Activated effector memory CD4-positive, alpha-beta T cell treated with Interleukin-2 at 50 U/mL for 16 hours (primary cell): ENCODE data around the gene ING4.
"Not testable (repeated sequence)": the region's sequence is repeated elsewhere in the genome, so short reads cannot be mapped to it uniquely, and the experiment has no call there.

Experiments used
- DNase-seq: peaks from one replicate; pipeline ENCODE4 v3.0.0-alpha.2; 2020

ING4 gene

GRCh38 chr12:6662906-6663742 lies at the start of gene ING4:
Gene ING4, minus strand, starts transcription at chr12:6663119. Its CDS starts 18 bp downstream, at chr12:6663101.
- peak; percentile 92 for DNase-seq

GRCh38 chr12:6708960-6709394 lies 46.1 kb upstream of the ING4 start:
- DNase-seq, result no peak

- not testable (repeated sequence) for DNase-seq
These were observed 45.4 kb upstream of the ING4 start for GRCh38 chr12:6708351-6708750.

GRCh38 chr12:6703631-6704030 lies 40.7 kb upstream of the ING4 start:
- DNase-seq, result no peak

GRCh38 chr12:6701078-6701768 lies 38.3 kb upstream of the ING4 start:
- DNase-seq, result no peak

- peak; percentile 36 for DNase-seq
These were observed 37.7 kb upstream of the ING4 start, which contains the start of gene PIANP for GRCh38 chr12:6700646-6701051. Gene PIANP, minus strand, starts transcription at chr12:6700815. Its CDS starts 2,754 bp downstream, at chr12:6698061.

- DNase-seq, result no peak
These were observed 37.2 kb upstream of the ING4 start for GRCh38 chr12:6699989-6700645.

GRCh38 chr12:6699259-6699988 lies 36.5 kb upstream of the ING4 start:
- DNase-seq, result no peak

GRCh38 chr12:6698352-6699046 lies 35.6 kb upstream of the ING4 start:
- DNase-seq, result no peak

- DNase-seq, result no peak
These were observed 34.8 kb upstream of the ING4 start for GRCh38 chr12:6697584-6698351.

- DNase-seq, result no peak
These were observed 34.0 kb upstream of the ING4 start for GRCh38 chr12:6696690-6697583.

- no peak for DNase-seq
These were observed 32.6 kb upstream of the ING4 start for GRCh38 chr12:6695313-6696045.

GRCh38 chr12:6694701-6695100 lies 31.8 kb upstream of the ING4 start:
- DNase-seq, result no peak

GRCh38 chr12:6693832-6694355 lies 31.0 kb upstream of the ING4 start:
- DNase-seq, result no peak

- DNase-seq, result no peak
These were observed 30.0 kb upstream of the ING4 start for GRCh38 chr12:6692888-6693287.

- DNase-seq, result no peak
These were observed 28.6 kb upstream of the ING4 start for GRCh38 chr12:6691473-6691872.

GRCh38 chr12:6688999-6689882 lies 26.3 kb upstream of the ING4 start, which contains the start of gene ZNF384:
Gene ZNF384, minus strand, starts transcription at chr12:6689375. Its CDS starts 9,855 bp downstream, at chr12:6679520.
- DNase-seq, result peak; percentile 93

GRCh38 chr12:6688543-6688998 lies 25.7 kb upstream of the ING4 start:
- DNase-seq, result no peak
